Thyroid gland (tissue), 4 donors: ENCODE results near the gene CARD14. TPM values are rescaled to one million over a fixed set of nuclear protein-coding genes. Genes with fewer than 3 reads are reported as not detected.

Source experiments
- DNase-seq, 2 donors: peaks; one replicate each; pipeline ENCODE4 v3.0.0-alpha.2; 2019
- H3K27ac ChIP-seq, 3 donors: fragments of 200-600 bp; sonication (generic); 1 replicate in 2 of 3; 2 replicates in 1 of 3; pipeline ENCODE4 v1.5.1; 2016 to 2019; ENCODE audit warnings: mild to moderate bottlenecking in 1 of 3, moderate library complexity in 1 of 3
- H3K27me3 ChIP-seq: fragments of 200-600 bp; sonication (generic); one replicate; pipeline ENCODE4 v1.5.1; 2019
- H3K36me3 ChIP-seq, 2 donors: fragments of 200-600 bp; sonication (generic); one replicate each; pipeline ENCODE4 v1.5.1; 2016 to 2019
- H3K4me1 ChIP-seq, 2 donors: fragments of 200-600 bp; sonication (generic); one replicate each; pipeline ENCODE4 v1.5.1; 2017 to 2019
- H3K4me3 ChIP-seq, 3 donors: fragments of 200-600 bp; sonication (generic); replicated peaks in 1 of 3; 1 replicate in 2 of 3; 2 replicates in 1 of 3; pipeline ENCODE4 v1.5.1; 2016; ENCODE audit warnings: mild to moderate bottlenecking in 1 of 3
- H3K9me3 ChIP-seq: fragments of 200-600 bp; sonication (generic); one replicate; pipeline ENCODE4 v1.5.1; 2017
- POLR2A ChIP-seq, 2 donors: fragments of 450-650 bp; IDR thresholded peaks; one replicate each; pipeline ENCODE4 v1.6.1; 2017; ENCODE audit warnings: antibody characterized with exemption in 2 of 2, mild to moderate bottlenecking in 2 of 2, moderate library complexity in 1 of 2
- WGBS, 2 donors: methylation state at CpG; one replicate each; pipeline ENCODE4 v1.1.5; 2017; 5-methylcytosine and 5-hydroxymethylcytosine counted together
- intact Hi-C: fragments of 100-400 bp; cut with DNase I; formaldehyde crosslinking; loops from one replicate; pipeline ENCODE4 v1.15.1; 2023
- total RNA-seq, 4 donors: library from RNA; depleted of rRNA; stranded (reverse); fragments of >200 nt; gene quantifications; one replicate each; pipeline ENCODE4 v1.2.3, GENCODE V29; 2016
- TF ChIP-seq, protein P1 (sequence below), 6 experiments: fragments of 200-600 bp in 3 of 6; fragments of 450-650 bp in 3 of 6; sonication (generic) in 3 of 6; IDR thresholded peaks; one replicate each; pipeline ENCODE4 v1.5.1; 2016 to 2019; ENCODE audit warnings: antibody characterized with exemption in 6 of 6, mild to moderate bottlenecking in 2 of 6, inconsistent platforms in 1 of 6, moderate library complexity in 1 of 6

The CARD14 gene
- total RNA-seq, 4 donors from 2014 or later, result 0.34 to 3.9 TPM; not detected in 2

DNA sequence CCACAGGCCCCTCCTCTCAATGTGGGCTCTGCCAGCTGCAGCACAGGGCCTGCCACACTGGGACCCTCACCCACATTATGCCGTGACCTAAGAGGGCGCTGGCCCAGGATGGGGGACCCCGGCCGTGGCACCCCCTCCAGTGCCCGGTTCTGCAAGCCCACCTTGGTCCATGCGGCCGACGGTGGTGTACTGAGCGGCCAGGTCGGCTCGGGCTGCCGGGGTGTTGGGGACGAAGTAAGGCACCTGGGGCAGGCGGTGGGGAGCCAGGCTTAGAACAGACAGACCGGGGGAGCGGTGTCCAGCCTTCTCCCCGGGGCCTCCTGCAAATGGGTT lies 43.8 kb downstream of the CARD14 start:
- Histone ChIP-seq H3K36me3 (peaks cover 27 to 28% of the 10 kb centered on the region in 2 donors), H3K27ac (no peak overlapping the region), H3K4me1 (no peaks in the 10 kb centered on the region), H3K27me3 (no peaks in the 10 kb centered on the region), H3K9me3 (no peaks in the 10 kb centered on the region), H3K4me3 (no peak overlapping the region)
- WGBS, 2 donors, result 100% methylated on average over 2 to 4 of the region's 17 CpGs
- TF ChIP-seq, protein P1, sequence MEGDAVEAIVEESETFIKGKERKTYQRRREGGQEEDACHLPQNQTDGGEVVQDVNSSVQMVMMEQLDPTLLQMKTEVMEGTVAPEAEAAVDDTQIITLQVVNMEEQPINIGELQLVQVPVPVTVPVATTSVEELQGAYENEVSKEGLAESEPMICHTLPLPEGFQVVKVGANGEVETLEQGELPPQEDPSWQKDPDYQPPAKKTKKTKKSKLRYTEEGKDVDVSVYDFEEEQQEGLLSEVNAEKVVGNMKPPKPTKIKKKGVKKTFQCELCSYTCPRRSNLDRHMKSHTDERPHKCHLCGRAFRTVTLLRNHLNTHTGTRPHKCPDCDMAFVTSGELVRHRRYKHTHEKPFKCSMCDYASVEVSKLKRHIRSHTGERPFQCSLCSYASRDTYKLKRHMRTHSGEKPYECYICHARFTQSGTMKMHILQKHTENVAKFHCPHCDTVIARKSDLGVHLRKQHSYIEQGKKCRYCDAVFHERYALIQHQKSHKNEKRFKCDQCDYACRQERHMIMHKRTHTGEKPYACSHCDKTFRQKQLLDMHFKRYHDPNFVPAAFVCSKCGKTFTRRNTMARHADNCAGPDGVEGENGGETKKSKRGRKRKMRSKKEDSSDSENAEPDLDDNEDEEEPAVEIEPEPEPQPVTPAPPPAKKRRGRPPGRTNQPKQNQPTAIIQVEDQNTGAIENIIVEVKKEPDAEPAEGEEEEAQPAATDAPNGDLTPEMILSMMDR (IDR thresholded peaks at IDR 0.05), result no peak
- no peak for TF ChIP-seq POLR2A (IDR thresholded peaks at IDR 0.05)
- intact Hi-C loops, result no loop called here
- DNase-seq, result no peak

DNA sequence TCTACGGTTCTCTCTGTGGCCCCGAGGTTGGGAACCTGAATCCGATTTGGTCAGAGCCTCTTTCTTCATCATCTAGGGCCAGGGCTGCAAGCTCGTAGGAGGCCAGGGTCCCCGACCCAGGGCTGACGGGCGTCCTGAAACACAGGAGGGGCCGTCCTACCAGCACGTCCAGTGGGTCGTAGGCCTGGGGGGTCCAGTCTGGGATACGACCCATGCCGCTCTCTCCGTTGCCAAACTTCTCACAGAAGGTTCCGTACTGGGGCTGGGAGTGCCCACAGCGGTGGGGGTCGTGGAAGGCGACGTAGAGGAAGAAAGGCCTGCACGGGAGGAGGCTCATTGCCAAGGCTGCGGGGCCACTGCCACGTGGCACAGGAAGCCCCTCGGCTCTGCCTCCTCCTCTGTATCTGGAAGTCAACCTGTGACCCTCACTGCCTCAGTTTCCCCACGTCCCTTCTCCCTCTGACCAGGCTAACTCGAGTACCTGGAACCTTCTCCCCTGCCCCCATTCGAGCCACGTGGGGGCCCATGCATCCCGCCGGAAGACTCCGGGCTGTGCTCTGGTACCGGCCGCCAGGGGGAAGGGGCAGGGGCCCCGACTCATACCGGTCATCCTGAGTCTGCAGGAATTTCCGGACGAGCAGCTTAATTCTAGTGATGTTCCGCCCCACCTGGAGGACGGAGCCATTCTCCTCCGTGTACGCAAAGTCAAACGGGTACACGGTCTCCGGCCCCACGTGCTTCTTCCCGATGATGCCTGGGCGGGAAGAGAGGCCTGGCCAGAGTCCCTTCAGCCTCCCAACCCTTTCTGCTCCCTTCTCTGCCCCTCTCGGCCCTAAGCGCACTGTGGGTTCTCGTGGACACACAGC lies 44.4 kb downstream of the CARD14 start:
- Histone ChIP-seq H3K4me1 (peaks cover under 1 to 1% of the 10 kb centered on the region in 2 donors), H3K9me3 (no peaks in the 10 kb centered on the region), H3K36me3 (peaks cover 23 to 28% of the 10 kb centered on the region in 2 donors), H3K27ac (no peak overlapping the region), H3K27me3 (no peaks in the 10 kb centered on the region), H3K4me3 (no peak overlapping the region)
- TF ChIP-seq, protein P1 (IDR thresholded peaks at IDR 0.05), result no peak
- TF ChIP-seq POLR2A (IDR thresholded peaks at IDR 0.05), result no peak
- whole genome bisulfite sequencing, 2 donors, result 94 to 95% methylated on average over 33 to 37 of the region's 48 CpGs
- intact Hi-C loops, result no loop called here
- no peak for DNase-seq

DNA sequence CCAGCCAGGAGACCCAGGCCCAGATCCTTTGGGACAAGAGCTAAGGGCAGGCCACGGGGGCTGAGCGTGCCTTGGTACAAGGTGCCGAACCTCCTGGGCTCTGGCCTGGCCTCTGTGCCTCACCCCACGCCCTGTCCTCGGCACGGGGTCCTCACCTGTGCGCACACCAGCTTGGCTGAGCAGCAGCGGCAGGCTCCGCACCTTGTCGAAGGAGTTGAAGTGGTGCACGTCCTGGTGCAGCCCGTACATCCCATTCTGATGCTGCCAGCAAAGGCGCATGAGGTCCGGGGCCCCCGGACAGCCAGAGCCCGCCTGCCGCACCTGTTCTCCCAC lies 45.0 kb downstream of the CARD14 start:
- intact Hi-C loops, result loop anchor here (5.0 kb wide), 1 partner anchor 68 kb away; the partner anchor contains the start of gene EIF4A3

DNA sequence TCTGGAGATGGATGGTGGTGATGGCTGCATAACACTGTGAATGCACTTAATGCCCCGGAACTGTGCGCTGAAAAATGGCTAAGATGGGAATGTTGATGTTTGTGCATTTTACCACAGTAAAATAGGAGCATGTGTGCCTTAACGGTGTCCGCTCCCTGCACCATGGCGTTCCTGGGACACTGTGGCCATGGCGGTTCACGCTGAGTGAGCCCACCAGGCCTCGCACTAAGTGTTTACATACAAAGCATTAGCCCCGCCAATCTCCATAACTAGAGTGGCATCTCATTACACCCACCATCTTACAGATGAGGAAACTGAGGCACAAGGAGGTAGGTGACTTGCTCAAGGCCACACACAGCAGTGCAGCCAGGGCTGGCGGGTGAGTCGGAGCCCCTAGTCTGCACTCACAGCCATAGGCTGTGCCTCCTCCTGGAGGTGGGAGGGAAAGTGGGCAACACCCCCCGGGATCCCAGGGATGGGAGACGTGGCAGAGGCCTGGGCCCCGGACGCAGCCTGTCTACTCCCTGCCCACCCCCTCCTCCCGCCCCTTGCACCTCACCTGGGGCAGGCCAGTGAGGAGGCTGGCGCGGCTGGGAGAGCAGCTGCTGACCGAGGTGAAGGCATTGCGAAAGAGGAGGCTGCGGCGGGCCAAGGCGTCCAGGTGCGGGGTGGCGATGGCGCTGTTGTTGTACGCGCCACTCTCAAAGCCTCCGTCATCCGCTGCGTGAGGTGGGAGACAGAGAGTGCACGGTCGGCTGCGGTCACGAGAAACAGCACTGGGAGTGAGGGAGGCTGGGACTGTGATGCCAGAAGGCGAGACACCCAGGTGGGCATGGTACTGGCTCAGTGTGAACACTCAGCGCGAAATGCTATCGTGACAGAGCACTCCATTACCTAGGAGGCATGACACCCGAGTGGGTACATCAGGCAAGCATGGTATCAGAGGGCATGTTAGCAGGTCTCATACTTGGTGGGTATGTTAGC lies 46.9 kb downstream of the CARD14 start:
- intact Hi-C loops, result loop anchor here (5.0 kb wide), 1 partner anchor 69 kb away; the partner anchor contains the start of gene EIF4A3
- DNase-seq, result no peak
- Histone ChIP-seq H3K4me1 (peaks cover 14 to 16% of the 10 kb centered on the region in 2 donors), H3K27me3 (no peaks in the 10 kb centered on the region), H3K9me3 (no peaks in the 10 kb centered on the region), H3K36me3 (peaks cover 3 to 14% of the 10 kb centered on the region in 2 donors), H3K4me3 (no peak overlapping the region), H3K27ac (no peak overlapping the region)
- WGBS, 2 donors, result 95% methylated on average over 40 of the region's 40 CpGs
- TF ChIP-seq POLR2A (IDR thresholded peaks at IDR 0.05), result no peak
- TF ChIP-seq, protein P1 (IDR thresholded peaks at IDR 0.05), result no peak

More for the DNA sequence above, 45.0 kb downstream of the CARD14 start:
- DNase-seq, result no peak
- no peaks in the 10 kb centered on the region for H3K27me3 ChIP-seq
- H3K9me3 ChIP-seq, result no peaks in the 10 kb centered on the region
- 95% methylated on average over 8 of the region's 17 CpGs; no CpG with 5 or more reads in 1 of the 2 donors for WGBS, 2 donors
- H3K36me3 ChIP-seq, result peaks cover 22 to 28% of the 10 kb centered on the region in 2 donors
- no peak overlapping the region for H3K4me3 ChIP-seq
- peaks cover 6 to 7% of the 10 kb centered on the region in 2 donors for H3K4me1 ChIP-seq
- no peak overlapping the region for H3K27ac ChIP-seq
- TF ChIP-seq, protein P1 (IDR thresholded peaks at IDR 0.05), result no peak
- no peak for TF ChIP-seq POLR2A (IDR thresholded peaks at IDR 0.05)
